ENCODE results near the gene NEU2.

NEU2 gene

GRCh38 chr2:233062451-233062850, 30.0 kb downstream of the NEU2 start:
- H3K79me1 ChIP-seq (replicated peaks; ENCODE audit: low read length, poor library complexity, severe bottlenecking) = no peaks in the 10 kb centered on the region
- peaks cover 4% of the 10 kb centered on the region for H3K4me1 ChIP-seq (ENCODE audit: control insufficient read depth, insufficient read depth, low read depth, low read length)
- no peak overlapping the region for H2BK15ac ChIP-seq (ENCODE audit: low read depth, poor library complexity, severe bottlenecking)
- H3K27me3 ChIP-seq (ENCODE audit: control insufficient read depth in 1 of 2, insufficient read depth in 1 of 2, low read length in 2 of 2) = peaks cover 0 to 11% of the 10 kb centered on the region in 2 experiments
- DNase-seq = no peak
- H3K23ac ChIP-seq (ENCODE audit: low read length in 2 of 2) = no peak overlapping the region
- H3K4ac ChIP-seq (ENCODE audit: low read depth in 1 of 2, low read length in 2 of 2) = no peak overlapping the region
- no peak overlapping the region for H3K9ac ChIP-seq (ENCODE audit: low read length)
- no peak overlapping the region for H2BK12ac ChIP-seq (ENCODE audit: low read length in 2 of 2)
- H3K27ac ChIP-seq (ENCODE audit: low read length, poor library complexity, severe bottlenecking) = no peak overlapping the region
- H2AFZ ChIP-seq (ENCODE audit: low read depth, low read length) = no peak overlapping the region
- WGBS = 81% methylated on average over 3 of the region's 4 CpGs
- peak overlapping the region in 1 of 2 experiments; percentile 30 for H3K18ac ChIP-seq (ENCODE audit: low read depth in 1 of 2, low read length in 2 of 2)
- H3K4me3 ChIP-seq (ENCODE audit: insufficient read depth in 1 of 2, low read depth in 1 of 2, low read length in 2 of 2) = no peak overlapping the region
- peak overlapping the region; percentile 7 for H4K8ac ChIP-seq (ENCODE audit: low read length)
- peak overlapping the region in 1 of 2 experiments; percentile 2 for H3K14ac ChIP-seq (ENCODE audit: low read length in 2 of 2)
- no peak overlapping the region for H2AK5ac ChIP-seq (ENCODE audit: low read length, severe bottlenecking)
- no peak overlapping the region for H4K91ac ChIP-seq (ENCODE audit: low read length)
- H3K4me2 ChIP-seq (ENCODE audit: low read length, poor library complexity, severe bottlenecking) = no peak overlapping the region
- H2BK5ac ChIP-seq (ENCODE audit: low read depth, low read length, poor library complexity, severe bottlenecking) = no peak overlapping the region
- H2BK120ac ChIP-seq (ENCODE audit: low read depth, low read length) = no peak overlapping the region
- H3K36me3 ChIP-seq (ENCODE audit: control insufficient read depth in 1 of 2, insufficient read depth in 2 of 2, low read depth in 1 of 2, low read length in 2 of 2) = no peaks in the 10 kb centered on the region
- H3K9me3 ChIP-seq (ENCODE audit: control insufficient read depth, low read length) = no peaks in the 10 kb centered on the region

GRCh38 chr2:233062946-233063268, 30.4 kb downstream of the NEU2 start:
- no peak for DNase-seq
- Histone ChIP-seq H3K4me1 (ENCODE audit: control insufficient read depth, insufficient read depth, low read depth, low read length) (peaks cover 4% of the 10 kb centered on the region), H3K14ac (ENCODE audit: low read length in 2 of 2) (no peak overlapping the region), H2AFZ (ENCODE audit: low read depth, low read length) (no peak overlapping the region), H3K79me1 (replicated peaks; ENCODE audit: low read length, poor library complexity, severe bottlenecking) (no peaks in the 10 kb centered on the region), H3K27ac (ENCODE audit: low read length, poor library complexity, severe bottlenecking) (no peak overlapping the region), H3K9me3 (ENCODE audit: control insufficient read depth, low read length) (no peaks in the 10 kb centered on the region), H2BK5ac (ENCODE audit: low read depth, low read length, poor library complexity, severe bottlenecking) (no peak overlapping the region), H3K36me3 (ENCODE audit: control insufficient read depth in 1 of 2, insufficient read depth in 2 of 2, low read depth in 1 of 2, low read length in 2 of 2) (no peaks in the 10 kb centered on the region), H3K4me3 (ENCODE audit: insufficient read depth in 1 of 2, low read depth in 1 of 2, low read length in 2 of 2) (no peak overlapping the region), H3K9ac (ENCODE audit: low read length) (no peak overlapping the region), H3K4ac (ENCODE audit: low read depth in 1 of 2, low read length in 2 of 2) (no peak overlapping the region), H4K8ac (ENCODE audit: low read length) (no peak overlapping the region), H2BK12ac (ENCODE audit: low read length in 2 of 2) (no peak overlapping the region), H3K4me2 (ENCODE audit: low read length, poor library complexity, severe bottlenecking) (no peak overlapping the region), H2BK120ac (ENCODE audit: low read depth, low read length) (no peak overlapping the region), H2BK15ac (ENCODE audit: low read depth, poor library complexity, severe bottlenecking) (no peak overlapping the region), H2AK5ac (ENCODE audit: low read length, severe bottlenecking) (no peak overlapping the region), H3K18ac (ENCODE audit: low read depth in 1 of 2, low read length in 2 of 2) (no peak overlapping the region), H4K91ac (ENCODE audit: low read length) (no peak overlapping the region), H3K23ac (ENCODE audit: low read length in 2 of 2) (no peak overlapping the region), H3K27me3 (ENCODE audit: control insufficient read depth in 1 of 2, insufficient read depth in 1 of 2, low read length in 2 of 2) (peaks cover 0 to 11% of the 10 kb centered on the region in 2 experiments)
- WGBS = 93% methylated on average over 6 of the region's 6 CpGs

GRCh38 chr2:233063269-233063975, 30.9 kb downstream of the NEU2 start:
- 77% methylated on average over 13 of the region's 13 CpGs for WGBS

GRCh38 chr2:233063976-233064411, 31.5 kb downstream of the NEU2 start:
- H3K4ac ChIP-seq (ENCODE audit: low read depth in 1 of 2, low read length in 2 of 2) = peak overlapping the region in 1 of 2 experiments; percentile 13
- H2BK5ac ChIP-seq (ENCODE audit: low read depth, low read length, poor library complexity, severe bottlenecking) = no peak overlapping the region
- H2BK12ac ChIP-seq (ENCODE audit: low read length in 2 of 2) = no peak overlapping the region
- H3K27me3 ChIP-seq (ENCODE audit: control insufficient read depth in 1 of 2, insufficient read depth in 1 of 2, low read length in 2 of 2) = peaks cover 5 to 16% of the 10 kb centered on the region in 2 experiments
- H3K14ac ChIP-seq (ENCODE audit: low read length in 2 of 2) = peak overlapping the region in 1 of 2 experiments; percentile 9
- H3K9me3 ChIP-seq (ENCODE audit: control insufficient read depth, low read length) = no peaks in the 10 kb centered on the region
- H3K4me3 ChIP-seq (ENCODE audit: insufficient read depth in 1 of 2, low read depth in 1 of 2, low read length in 2 of 2) = no peak overlapping the region
- peaks cover 4% of the 10 kb centered on the region for H3K4me1 ChIP-seq (ENCODE audit: control insufficient read depth, insufficient read depth, low read depth, low read length)
- H2BK120ac ChIP-seq (ENCODE audit: low read depth, low read length) = no peak overlapping the region
- H3K18ac ChIP-seq (ENCODE audit: low read depth in 1 of 2, low read length in 2 of 2) = no peak overlapping the region
- H2AK5ac ChIP-seq (ENCODE audit: low read length, severe bottlenecking) = no peak overlapping the region
- H3K27ac ChIP-seq (ENCODE audit: low read length, poor library complexity, severe bottlenecking) = no peak overlapping the region
- H4K91ac ChIP-seq (ENCODE audit: low read length) = no peak overlapping the region
- H3K4me2 ChIP-seq (ENCODE audit: low read length, poor library complexity, severe bottlenecking) = no peak overlapping the region
- H2AFZ ChIP-seq (ENCODE audit: low read depth, low read length) = no peak overlapping the region
- WGBS = 94% methylated on average over 9 of the region's 9 CpGs
- H3K36me3 ChIP-seq (ENCODE audit: control insufficient read depth in 1 of 2, insufficient read depth in 2 of 2, low read depth in 1 of 2, low read length in 2 of 2) = no peaks in the 10 kb centered on the region
- no peak overlapping the region for H2BK15ac ChIP-seq (ENCODE audit: low read depth, poor library complexity, severe bottlenecking)
- no peaks in the 10 kb centered on the region for H3K79me1 ChIP-seq (replicated peaks; ENCODE audit: low read length, poor library complexity, severe bottlenecking)
- no peak for DNase-seq
- no peak overlapping the region for H3K23ac ChIP-seq (ENCODE audit: low read length in 2 of 2)
- H4K8ac ChIP-seq (ENCODE audit: low read length) = no peak overlapping the region
- no peak overlapping the region for H3K9ac ChIP-seq (ENCODE audit: low read length)

More at GRCh38 chr2:233063269-233063975, 30.9 kb downstream of the NEU2 start:
- H3K14ac ChIP-seq (ENCODE audit: low read length in 2 of 2) = no peak overlapping the region
- peaks cover 4% of the 10 kb centered on the region for H3K4me1 ChIP-seq (ENCODE audit: control insufficient read depth, insufficient read depth, low read depth, low read length)
- H4K91ac ChIP-seq (ENCODE audit: low read length) = no peak overlapping the region
- H3K9me3 ChIP-seq (ENCODE audit: control insufficient read depth, low read length) = no peaks in the 10 kb centered on the region
- H2BK120ac ChIP-seq (ENCODE audit: low read depth, low read length) = no peak overlapping the region
- peaks cover 0 to 11% of the 10 kb centered on the region in 2 experiments for H3K27me3 ChIP-seq (ENCODE audit: control insufficient read depth in 1 of 2, insufficient read depth in 1 of 2, low read length in 2 of 2)
- H2BK12ac ChIP-seq (ENCODE audit: low read length in 2 of 2) = no peak overlapping the region
- no peaks in the 10 kb centered on the region for H3K79me1 ChIP-seq (replicated peaks; ENCODE audit: low read length, poor library complexity, severe bottlenecking)
- H3K23ac ChIP-seq (ENCODE audit: low read length in 2 of 2) = no peak overlapping the region
- H3K9ac ChIP-seq (ENCODE audit: low read length) = no peak overlapping the region
- H3K36me3 ChIP-seq (ENCODE audit: control insufficient read depth in 1 of 2, insufficient read depth in 2 of 2, low read depth in 1 of 2, low read length in 2 of 2) = no peaks in the 10 kb centered on the region
- no peak overlapping the region for H2BK5ac ChIP-seq (ENCODE audit: low read depth, low read length, poor library complexity, severe bottlenecking)
- H2BK15ac ChIP-seq (ENCODE audit: low read depth, poor library complexity, severe bottlenecking) = no peak overlapping the region
- H3K4ac ChIP-seq (ENCODE audit: low read depth in 1 of 2, low read length in 2 of 2) = no peak overlapping the region
- no peak overlapping the region for H2AFZ ChIP-seq (ENCODE audit: low read depth, low read length)
- H3K18ac ChIP-seq (ENCODE audit: low read depth in 1 of 2, low read length in 2 of 2) = no peak overlapping the region
- DNase-seq = no peak
- no peak overlapping the region for H3K4me3 ChIP-seq (ENCODE audit: insufficient read depth in 1 of 2, low read depth in 1 of 2, low read length in 2 of 2)
- no peak overlapping the region for H2AK5ac ChIP-seq (ENCODE audit: low read length, severe bottlenecking)
- H3K4me2 ChIP-seq (ENCODE audit: low read length, poor library complexity, severe bottlenecking) = no peak overlapping the region
- no peak overlapping the region for H4K8ac ChIP-seq (ENCODE audit: low read length)
- H3K27ac ChIP-seq (ENCODE audit: low read length, poor library complexity, severe bottlenecking) = no peak overlapping the region

All from mesenchymal stem cell (in vitro differentiated cells and primary cell).